H1 (cell line): Measurements from ENCODE around the gene PRTG. TPM values are rescaled to one million over a fixed set of nuclear protein-coding genes. Genes with fewer than 3 reads are reported as not detected.

Experiments
- CTCF ChIA-PET: fragments of 300-600 bp; sonication (Branson Sonifier 250); formaldehyde crosslinking; loops from one replicate; lab custom pipeline; 2021; ENCODE audit not compliant: partially characterized antibody; lab: Charles Lee
- POLR2A ChIA-PET: fragments of 300-600 bp; sonication (Branson Sonifier 250); formaldehyde crosslinking; loops from one replicate; lab custom pipeline; 2021; ENCODE audit warnings: inconsistent platforms; ENCODE audit not compliant: partially characterized antibody; lab: Charles Lee
- DNase-seq, 2 experiments: peaks; one replicate each; pipeline versions ENCODE4 v3.0.0 to v3.0.0-alpha.2; 2010 to 2022; ENCODE audit warnings: low spot score in 2 of 2, low read depth in 1 of 2, mixed read lengths in 1 of 2
- FAIRE-seq: peaks from 2 replicates; lab custom pipeline; 2011; peaks lifted over from hg19 to GRCh38; lab: Jason Lieb, UNC
- H2AFZ ChIP-seq: 2 replicates; pipeline ENCODE4 v1.8.1; 2012; ENCODE audit warnings: low read length, inconsistent platforms
- H2AK5ac ChIP-seq: 2 replicates; pipeline ENCODE4 v1.6.1; 2013; ENCODE audit warnings: low read depth, low read length
- H2BK120ac ChIP-seq: replicated peaks from 2 replicates; pipeline ENCODE3; 2013; ENCODE audit warnings: low read depth, low read length, inconsistent platforms
- H2BK12ac ChIP-seq: 2 replicates; pipeline ENCODE4 v1.6.1; 2013; ENCODE audit warnings: low read depth, low read length
- H2BK15ac ChIP-seq: 2 replicates; pipeline ENCODE4 v1.6.1; 2013; ENCODE audit warnings: low read length
- H2BK20ac ChIP-seq: 2 replicates; pipeline ENCODE4 v1.6.1; 2013; ENCODE audit warnings: low read length
- H2BK5ac ChIP-seq: 2 replicates; pipeline ENCODE4 v1.6.1; 2013; ENCODE audit warnings: low read depth, low read length
- H3K14ac ChIP-seq: 2 replicates; pipeline ENCODE4 v1.6.1; 2013; ENCODE audit warnings: inconsistent platforms; ENCODE audit not compliant: insufficient read length
- H3K18ac ChIP-seq: 2 replicates; pipeline ENCODE4 v1.6.1; 2013; ENCODE audit warnings: low read length; ENCODE audit errors: extremely low read depth
- H3K23ac ChIP-seq: 2 replicates; pipeline ENCODE4 v1.6.1; 2013; ENCODE audit warnings: inconsistent platforms; ENCODE audit not compliant: insufficient read length
- H3K23me2 ChIP-seq: 2 replicates; pipeline ENCODE4 v1.6.1; 2013; ENCODE audit warnings: low read depth, low read length
- H3K27ac ChIP-seq: 2 replicates; pipeline ENCODE4 v1.6.1; 2011; ENCODE audit warnings: low read depth, low read length, inconsistent platforms
- H3K27me3 ChIP-seq, 4 experiments: replicated peaks in 1 of 4; 1 replicate in 1 of 4; 2 replicates in 3 of 4; pipeline versions ENCODE4 v1.6.1 to v1.8.1; 2011 to 2013; ENCODE audit warnings: low read length in 3 of 4, mild to moderate bottlenecking in 3 of 4, inconsistent platforms in 2 of 4, mixed read lengths in 2 of 4, moderate library complexity in 1 of 4; ENCODE audit not compliant: control insufficient read depth in 3 of 4, insufficient read depth in 3 of 4; ENCODE audit errors: extremely low read depth in 1 of 4
- H3K36me3 ChIP-seq, 4 experiments: 2 replicates each; pipeline versions ENCODE4 v1.6.1 to v1.8.1; 2011 to 2013; ENCODE audit warnings: mild to moderate bottlenecking in 4 of 4, low read length in 3 of 4, moderate library complexity in 2 of 4, control low read depth in 1 of 4, inconsistent platforms in 1 of 4; ENCODE audit not compliant: insufficient read depth in 4 of 4, control insufficient read depth in 2 of 4
- H3K4ac ChIP-seq: replicated peaks from 2 replicates; pipeline ENCODE3; 2013; ENCODE audit warnings: low read length, low read depth, mixed read lengths, inconsistent platforms; ENCODE audit not compliant: insufficient read length
- H3K4me1 ChIP-seq, 4 experiments: replicated peaks in 1 of 4; 1 replicate in 1 of 4; 2 replicates in 3 of 4; pipeline versions ENCODE4 v1.6.1 to v1.8.1; 2011 to 2013; ENCODE audit warnings: low read length in 3 of 4, inconsistent platforms in 2 of 4, mixed read lengths in 1 of 4; ENCODE audit not compliant: insufficient read depth in 4 of 4, control insufficient read depth in 3 of 4
- H3K4me2 ChIP-seq, 2 experiments: 2 replicates each; pipeline versions ENCODE4 v1.6.1 to v1.8.1; 2011 to 2013; ENCODE audit warnings: low read depth in 2 of 2, low read length in 2 of 2, control low read depth in 1 of 2, inconsistent platforms in 1 of 2, mild to moderate bottlenecking in 1 of 2; ENCODE audit not compliant: insufficient read depth in 1 of 2
- H3K4me3 ChIP-seq, 4 experiments: fragments of 200-600, 300-600 bp in 1 of 4; sonication (generic), shearing (Covaris generic), sonication (Bioruptor Twin) in 1 of 4; 2 replicates each; pipeline versions ENCODE4 v1.5.1 to v1.8.1; 2011 to 2016; ENCODE audit warnings: low read length in 4 of 4, low read depth in 3 of 4, control low read depth in 2 of 4, inconsistent platforms in 2 of 4, mild to moderate bottlenecking in 2 of 4, mixed read lengths in 1 of 4, moderate library complexity in 1 of 4; ENCODE audit not compliant: insufficient read depth in 2 of 4; ENCODE audit errors: extremely low read depth in 1 of 4
- H3K56ac ChIP-seq: replicated peaks from 2 replicates; pipeline ENCODE3; 2013; ENCODE audit warnings: low read depth, mild to moderate bottlenecking, mixed read lengths, low read length, inconsistent platforms; ENCODE audit not compliant: insufficient read length
- H3K79me1 ChIP-seq: 2 replicates; pipeline ENCODE4 v1.6.1; 2013; ENCODE audit warnings: low read depth, low read length, control low read depth
- H3K79me2 ChIP-seq, 2 experiments: 2 replicates each; pipeline versions ENCODE4 v1.6.1 to v1.8.1; 2012 to 2013; ENCODE audit warnings: low read length in 2 of 2, mild to moderate bottlenecking in 2 of 2, inconsistent platforms in 1 of 2; ENCODE audit not compliant: insufficient read depth in 2 of 2, control insufficient read depth in 1 of 2
- H3K9ac ChIP-seq, 4 experiments: replicated peaks in 1 of 4; 1 replicate in 1 of 4; 2 replicates in 3 of 4; pipeline versions ENCODE4 v1.6.1 to v1.8.1; 2011 to 2013; ENCODE audit warnings: low read depth in 3 of 4, low read length in 3 of 4, control low read depth in 2 of 4, mild to moderate bottlenecking in 2 of 4, moderate library complexity in 2 of 4, inconsistent platforms in 1 of 4; ENCODE audit errors: extremely low read depth in 1 of 4
- H3K9me3 ChIP-seq, 2 experiments: 2 replicates each; pipeline versions ENCODE4 v1.6.1 to v1.8.1; 2012 to 2013; ENCODE audit warnings: mild to moderate bottlenecking in 2 of 2, moderate library complexity in 2 of 2, control low read depth in 1 of 2, inconsistent platforms in 1 of 2, low read depth in 1 of 2, low read length in 1 of 2, mixed read lengths in 1 of 2; ENCODE audit not compliant: insufficient read depth in 2 of 2
- H4K20me1 ChIP-seq, 2 experiments: replicated peaks in 1 of 2; 2 replicates each; pipeline versions ENCODE3 to v1.8.1; 2011 to 2013; ENCODE audit warnings: inconsistent platforms in 2 of 2, low read length in 2 of 2, mild to moderate bottlenecking in 1 of 2; ENCODE audit not compliant: insufficient read depth in 2 of 2, control insufficient read depth in 1 of 2
- H4K5ac ChIP-seq: 2 replicates; pipeline ENCODE4 v1.6.1; 2013; ENCODE audit warnings: low read length, low read depth, mixed read lengths, inconsistent platforms; ENCODE audit not compliant: insufficient read length
- H4K8ac ChIP-seq: 2 replicates; pipeline ENCODE4 v1.8.0; 2013; ENCODE audit warnings: mild to moderate bottlenecking, moderate library complexity, low read length, inconsistent platforms; ENCODE audit not compliant: insufficient read depth; ENCODE audit errors: extremely low read depth
- H4K91ac ChIP-seq: replicated peaks from 2 replicates; pipeline ENCODE3; 2013; ENCODE audit warnings: low read length, mixed read lengths, inconsistent platforms; ENCODE audit not compliant: insufficient read length
- CREB1 ChIP-seq: IDR thresholded peaks from 2 replicates; pipeline ENCODE4 v1.6.1; 2012; ENCODE audit warnings: inconsistent platforms
- WGBS, 2 experiments: shearing (Covaris generic) in 1 of 2; methylation state at CpG; one replicate each; pipeline versions ENCODE4 v1.1.6 to v1.1.7; 2013 to 2015; ENCODE audit warnings: low lambda C conversion rate in 2 of 2, mixed read lengths in 2 of 2, inconsistent platforms in 1 of 2, low coverage in 1 of 2, missing lambda C conversion rate in 1 of 2; ENCODE audit not compliant: insufficient replicate concordance in 2 of 2, insufficient coverage in 1 of 2, insufficient read length in 1 of 2; ENCODE audit errors: extremely low coverage in 1 of 2, missing lambda C conversion rate in 1 of 2; 5-methylcytosine and 5-hydroxymethylcytosine counted together
- polyA plus RNA-seq, 7 experiments: library from polyadenylated mRNA; depleted of rRNA in 3 of 7; stranded (reverse) in 5 of 7; unstranded in 2 of 7; fragments of >200 nt in 5 of 7; fragments of 200-250 nt in 2 of 7; gene quantifications; 1 replicate in 5 of 7; 2 replicates in 1 of 7; 4 replicates in 1 of 7; pipeline versions ENCODE4 v1.2.1 to v1.2.3, GENCODE V29; 2011 to 2013; ENCODE audit warnings: missing spikeins in 2 of 7, mixed read lengths in 2 of 7
- total RNA-seq: library from RNA; stranded (reverse); fragmentation: NEBNext Ultra II Directional; extraction: Animal tissue kit (Norgen Biotek cat#: 25700); gene quantifications from 2 replicates; pipeline ENCODE4 v1.2.1, GENCODE V29; 2021

The PRTG gene
- total and polyA plus RNA-seq, 2 of the 8 experiments (the other 6 are each of a cell fraction or from before 2014, with no cell fraction given): 3.1 to 3.2 TPM

GRCh38 chr15:55615445-55615844 is 127.5 kb downstream of the PRTG start:
- H3K79me1 ChIP-seq: no peaks in the 10 kb centered on the region
- H4K20me1 ChIP-seq: no peaks in the 10 kb centered on the region
- H3K9me3 ChIP-seq: no peaks in the 10 kb centered on the region
- H3K4me2 ChIP-seq: no peak overlapping the region
- no peak overlapping the region for H3K4me3 ChIP-seq
- H2BK120ac ChIP-seq: no peak overlapping the region
- no peak overlapping the region for H4K91ac ChIP-seq
- DNase-seq (no peak), FAIRE-seq (no peak)
- H2BK5ac ChIP-seq: no peak overlapping the region
- H3K23me2 ChIP-seq: no peaks in the 10 kb centered on the region
- ChIA-PET POLR2A (no interaction called here), CTCF (interaction anchor here (1.2 to 1.3 kb wide), 2 partner anchors 10 to 210 kb away, joined by 3 to 4 read pairs; no protein-coding TSS in a partner anchor)
- H3K23ac ChIP-seq: no peak overlapping the region
- no peak overlapping the region for H3K4ac ChIP-seq
- no peak overlapping the region for H4K8ac ChIP-seq
- H3K4me1 ChIP-seq: peaks cover 0 to 4% (median under 1%) of the 10 kb centered on the region in 4 experiments; a peak in 3 of 7 replicates
- H2BK12ac ChIP-seq: no peak overlapping the region
- H2BK20ac ChIP-seq: no peak overlapping the region
- no peak overlapping the region for H4K5ac ChIP-seq
- TF ChIP-seq CREB1: no peak
- H3K9ac ChIP-seq: no peak overlapping the region
- no peak overlapping the region for H3K14ac ChIP-seq
- H3K18ac ChIP-seq: no peak overlapping the region
- no peak overlapping the region for H2BK15ac ChIP-seq
- H3K27me3 ChIP-seq: no peaks in the 10 kb centered on the region
- H3K27ac ChIP-seq: no peak overlapping the region
- H3K56ac ChIP-seq: no peak overlapping the region
- 93% methylated on average over 1 of the region's 1 CpG; no CpG with 5 or more reads in 1 of the 2 experiments for WGBS, 2 experiments
- H3K79me2 ChIP-seq: no peaks in the 10 kb centered on the region
- H3K36me3 ChIP-seq: no peaks in the 10 kb centered on the region
- H2AFZ ChIP-seq: no peak overlapping the region
- no peak overlapping the region for H2AK5ac ChIP-seq
